NCI-H1930 (cell line): ENCODE data around the gene RABL6.
"Not testable (repeated sequence)": the region's sequence is repeated elsewhere in the genome, so short reads cannot be mapped to it uniquely, and the experiment has no call there.

Experiments
- DNase-seq, 2 experiments: peaks; one replicate each; lab custom pipeline; 2025; lab: John Stamatoyannopoulos, UW

The RABL6 gene

DNA sequence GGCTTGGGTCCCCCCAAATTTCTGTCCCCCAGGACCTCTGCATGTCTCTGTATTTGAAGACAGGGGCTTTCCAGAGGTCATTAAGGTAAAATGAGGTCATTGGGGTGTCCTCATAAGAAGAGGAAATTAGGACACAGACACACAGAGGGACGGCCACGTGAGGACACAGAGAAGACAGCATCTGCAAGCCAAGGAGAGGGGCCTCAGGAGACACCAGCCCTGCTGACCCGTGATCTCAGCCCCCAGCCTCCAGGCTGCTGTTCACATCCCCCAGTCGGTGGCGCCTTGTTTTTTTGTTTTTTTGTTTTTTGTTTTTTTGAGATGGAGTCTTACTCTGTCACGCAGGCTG is 12.8 kb upstream of the RABL6 start:
- no peak for DNase-seq

DNA sequence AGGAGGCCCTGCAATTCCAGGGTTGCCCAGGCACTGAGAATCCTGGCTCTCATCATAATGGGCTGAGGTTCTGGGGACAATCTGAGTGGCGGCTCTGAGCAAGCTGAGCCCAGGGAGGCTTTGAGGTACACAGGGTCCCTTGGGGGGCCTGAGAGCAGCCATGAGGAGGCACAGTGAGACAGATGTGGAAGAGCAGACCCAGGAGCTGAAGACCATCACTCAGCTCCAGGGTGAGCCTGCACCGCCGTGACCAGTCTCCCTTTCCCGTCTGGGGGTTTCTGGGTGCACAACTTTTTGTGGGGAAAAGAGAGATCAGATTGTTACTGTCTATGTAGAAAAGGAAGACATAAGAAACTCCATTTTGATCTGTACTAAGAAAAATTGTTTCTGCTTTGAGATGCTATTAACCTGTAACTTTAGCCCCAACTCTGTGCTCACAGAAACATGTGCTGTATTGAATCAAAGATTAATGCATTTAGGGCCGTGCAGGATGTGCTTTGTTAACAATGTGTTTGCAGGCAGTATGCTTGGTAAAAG is 11.4 kb upstream of the RABL6 start, which contains the start of gene CCDC183:
Gene CCDC183, plus strand, starts transcription at position 101 of the 537 bp plus-strand sequence. Its CDS starts 60 bp downstream, at position 161.
- no peak for DNase-seq

DNA sequence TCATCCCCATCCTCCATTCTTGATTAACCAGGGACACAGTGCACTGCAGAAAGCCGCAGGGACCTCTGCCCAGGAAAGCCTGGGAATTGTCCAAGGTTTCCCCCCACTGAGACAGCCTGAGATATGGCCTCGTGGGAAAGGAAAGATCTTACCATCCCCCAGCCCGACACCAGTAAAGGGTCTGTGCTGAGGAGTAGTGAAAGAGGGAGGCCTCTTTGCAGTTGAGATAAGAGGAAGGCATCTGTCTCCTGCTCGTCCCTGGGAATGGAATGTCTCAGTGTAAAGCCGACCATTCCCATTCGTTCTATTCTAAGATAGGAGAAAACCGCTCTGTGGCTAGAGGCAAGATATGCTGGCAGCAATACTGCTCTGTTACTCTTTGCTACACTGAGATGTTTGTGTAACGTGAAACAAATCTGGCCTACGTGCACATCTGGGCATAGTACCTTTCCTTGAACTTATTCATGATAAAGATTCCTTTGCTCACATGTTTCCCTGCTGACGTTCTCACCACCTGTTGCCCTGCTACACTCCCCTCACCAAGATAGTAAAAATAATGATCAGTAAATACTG is 10.9 kb upstream of the RABL6 start:
- DNase-seq = not testable (repeated sequence)

DNA sequence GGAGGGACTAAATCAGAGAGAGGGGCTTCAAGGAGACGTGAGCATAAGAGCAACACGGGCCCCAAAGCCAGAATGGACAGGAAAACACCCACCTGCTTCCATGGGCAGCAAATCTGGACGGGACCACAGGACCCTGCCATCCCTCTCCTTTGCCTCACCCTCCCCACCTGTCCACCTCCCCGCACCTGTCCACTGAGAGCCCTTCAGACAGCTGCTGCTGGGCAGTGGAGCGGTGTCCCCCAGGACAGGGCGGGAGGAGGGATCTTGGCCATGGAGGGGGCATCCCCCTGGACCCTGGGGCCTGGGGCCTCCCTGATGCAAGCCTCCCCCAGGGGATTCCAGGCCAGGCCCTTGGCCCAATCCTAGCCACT is 9.1 kb upstream of the RABL6 start:
- no peak for DNase-seq

- DNase-seq = no peak
These were observed 8.5 kb upstream of the RABL6 start for GRCh38 chr9:136799079-136799853.

DNA sequence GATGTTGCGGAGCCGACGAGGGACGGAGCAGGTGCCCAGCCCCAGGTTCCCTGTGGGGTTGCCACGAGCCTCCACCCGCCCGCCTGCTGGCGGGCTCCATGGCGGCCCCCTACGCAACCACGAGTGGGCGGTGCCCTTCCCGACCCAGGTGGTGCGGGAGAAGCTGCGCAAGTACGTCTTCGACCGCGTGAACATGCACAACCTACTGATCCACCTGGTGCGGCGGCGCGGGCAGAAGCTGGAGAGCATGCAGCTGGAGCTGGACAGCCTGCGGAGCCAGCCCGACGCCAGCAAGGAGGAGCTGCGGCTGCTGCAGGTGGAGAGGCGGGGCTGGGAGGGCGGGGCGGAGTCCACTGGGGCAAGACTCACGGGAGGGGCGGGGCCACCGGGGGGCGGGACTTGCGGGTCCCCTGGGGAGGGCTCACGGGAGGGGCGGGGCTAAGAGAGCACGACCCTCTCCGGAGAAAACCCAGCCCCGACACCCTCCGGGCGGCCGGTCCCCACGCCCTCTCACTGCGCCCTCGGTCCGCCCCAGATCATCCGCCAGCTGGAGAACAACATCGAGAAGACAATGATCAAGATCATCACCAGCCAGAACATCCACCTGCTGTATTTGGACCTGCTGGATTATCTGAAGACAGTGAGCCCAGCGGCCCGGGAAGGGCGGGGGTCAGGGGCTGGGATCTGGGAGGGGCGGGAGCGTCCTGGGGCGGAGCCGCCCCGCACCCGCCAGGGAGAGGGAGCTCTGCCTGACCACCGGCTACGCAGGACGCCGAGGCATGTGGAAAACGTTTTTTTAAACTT is 7.7 kb upstream of the RABL6 start:
- DNase-seq = peak; percentile 70 to 81

DNA sequence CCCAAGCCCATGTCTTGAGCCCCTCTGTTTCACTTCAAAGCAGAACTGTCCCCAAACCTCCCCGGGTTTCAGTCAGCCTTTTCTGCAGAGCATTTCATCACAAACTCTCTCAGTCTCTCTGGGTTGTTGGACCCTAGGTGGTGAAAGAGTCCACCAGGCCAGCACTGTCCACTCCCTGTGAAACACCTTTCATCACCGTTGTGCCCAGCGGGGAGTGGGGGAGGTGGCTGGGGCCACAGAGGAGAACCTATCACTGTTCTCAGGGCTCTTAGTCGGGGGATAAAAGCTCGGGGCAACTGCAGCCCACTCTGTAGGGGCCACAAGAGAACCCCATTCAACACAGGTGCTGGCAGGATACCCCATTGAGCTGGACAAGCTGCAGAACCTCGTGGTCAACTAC is 5.4 kb upstream of the RABL6 start:
- DNase-seq = no peak

DNA sequence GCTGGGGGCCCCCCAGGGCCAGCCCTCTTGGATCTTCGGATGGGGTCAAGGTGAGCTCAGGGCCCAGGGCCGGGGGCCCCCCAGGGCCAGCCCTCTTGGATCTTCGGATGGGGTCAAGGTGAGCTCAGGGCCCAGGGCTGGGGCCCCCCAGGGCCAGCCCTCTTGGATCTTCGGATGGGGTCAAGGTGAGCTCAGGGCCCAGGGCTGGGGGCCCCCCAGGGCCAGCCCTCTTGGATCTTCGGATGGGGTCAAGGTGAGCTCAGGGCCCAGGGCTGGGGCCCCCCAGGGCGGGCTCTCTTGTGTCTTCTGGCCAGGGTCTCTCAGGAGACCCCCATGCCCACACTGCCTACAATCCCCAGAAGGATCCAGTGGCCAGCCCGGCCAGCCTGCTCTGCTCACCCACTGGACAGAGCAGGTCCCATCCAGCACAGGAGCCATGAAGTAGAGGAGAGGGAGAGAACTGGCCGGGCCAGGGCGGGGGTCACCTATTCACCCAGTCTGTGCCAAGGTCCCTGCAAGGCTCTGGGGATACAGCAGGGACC is 4.7 kb upstream of the RABL6 start:
- not testable (repeated sequence) for DNase-seq

GRCh38 chr9:136803551-136804508 is 3.9 kb upstream of the RABL6 start:
- no peak for DNase-seq

- DNase-seq = no peak
These were observed 3.1 kb upstream of the RABL6 start for GRCh38 chr9:136804509-136805206.

- no peak for DNase-seq
These were observed 2.5 kb upstream of the RABL6 start for GRCh38 chr9:136805207-136805740.

DNA sequence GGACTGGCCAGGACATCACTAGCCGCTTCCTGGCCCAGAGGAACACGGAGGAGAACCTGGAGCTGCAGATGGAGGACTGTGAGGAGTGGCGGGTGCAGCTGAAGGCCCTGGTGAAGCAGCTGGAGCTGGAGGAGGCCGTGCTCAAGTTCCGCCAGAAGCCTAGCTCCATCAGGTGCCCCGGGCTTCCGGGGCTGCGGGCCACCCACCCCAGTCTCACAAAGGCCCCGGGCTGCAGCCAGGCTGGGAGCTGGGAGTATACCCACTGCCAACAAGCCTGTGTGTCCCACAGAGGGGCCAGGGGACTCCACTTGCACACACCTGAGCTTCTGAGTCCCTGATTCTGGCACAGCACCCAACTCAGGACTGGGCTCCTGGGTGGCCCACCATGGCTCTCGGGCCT is 1.7 kb upstream of the RABL6 start:
- no peak for DNase-seq

DNA sequence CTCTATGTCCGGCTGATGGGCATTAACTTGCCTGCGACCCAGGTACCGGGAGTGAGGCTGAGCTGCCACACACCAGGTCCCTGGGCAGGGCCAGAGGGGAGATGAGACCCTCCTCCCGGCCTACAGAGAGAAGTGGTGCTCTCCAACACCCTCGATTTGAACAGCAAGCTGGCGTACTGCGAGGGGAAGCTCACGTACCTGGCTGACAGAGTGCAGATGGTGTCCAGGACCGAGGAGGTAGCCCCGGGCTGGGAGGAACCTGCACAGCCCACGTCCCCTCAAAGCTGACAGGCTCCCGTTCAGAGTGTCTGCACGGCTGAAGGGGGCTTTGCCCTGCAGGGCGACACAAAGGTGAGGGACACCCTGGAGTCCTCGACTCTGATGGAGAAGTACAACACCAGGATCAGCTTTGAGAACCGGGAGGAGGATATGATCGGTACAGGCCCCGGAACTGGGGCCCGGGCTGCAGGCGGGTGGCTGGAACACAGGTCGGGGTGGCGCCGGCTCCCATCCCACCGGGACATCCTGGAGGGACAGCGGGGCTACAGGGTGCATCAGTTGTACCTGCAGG is 1.0 kb upstream of the RABL6 start:
- no peak for DNase-seq

DNA sequence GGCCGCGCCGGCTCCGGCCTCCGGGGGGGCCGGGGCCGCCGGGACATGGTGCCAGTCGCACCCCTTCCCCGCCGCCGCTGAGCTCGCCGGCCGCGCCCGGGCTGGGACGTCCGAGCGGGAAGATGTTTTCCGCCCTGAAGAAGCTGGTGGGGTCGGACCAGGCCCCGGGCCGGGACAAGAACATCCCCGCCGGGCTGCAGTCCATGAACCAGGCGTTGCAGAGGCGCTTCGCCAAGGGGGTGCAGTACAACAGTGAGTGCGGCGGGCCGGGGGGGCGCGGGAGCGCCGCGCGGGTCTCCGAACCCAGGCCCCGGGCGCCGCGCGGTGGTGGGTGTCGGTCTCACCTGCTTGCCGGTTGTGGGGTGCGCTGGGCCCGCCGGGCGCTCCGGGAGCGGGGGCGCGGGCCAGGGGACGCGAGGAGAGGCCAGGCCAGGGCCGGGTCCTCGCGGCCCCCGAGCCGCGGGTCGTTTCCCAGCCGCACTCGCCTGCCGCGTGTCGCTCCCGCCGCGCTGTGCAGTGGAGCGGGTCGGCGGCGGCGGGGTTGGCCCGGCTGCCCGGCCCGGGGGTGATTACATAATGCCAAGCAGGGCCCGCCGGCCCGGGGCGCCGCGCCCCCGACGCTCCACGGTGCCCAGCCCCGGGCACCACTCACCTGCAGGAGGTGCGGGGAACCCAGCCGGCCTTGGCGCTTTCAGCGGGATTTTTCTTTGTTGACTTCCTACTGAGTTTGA is 492 bp downstream of the RABL6 start:
- no peak for DNase-seq

DNA sequence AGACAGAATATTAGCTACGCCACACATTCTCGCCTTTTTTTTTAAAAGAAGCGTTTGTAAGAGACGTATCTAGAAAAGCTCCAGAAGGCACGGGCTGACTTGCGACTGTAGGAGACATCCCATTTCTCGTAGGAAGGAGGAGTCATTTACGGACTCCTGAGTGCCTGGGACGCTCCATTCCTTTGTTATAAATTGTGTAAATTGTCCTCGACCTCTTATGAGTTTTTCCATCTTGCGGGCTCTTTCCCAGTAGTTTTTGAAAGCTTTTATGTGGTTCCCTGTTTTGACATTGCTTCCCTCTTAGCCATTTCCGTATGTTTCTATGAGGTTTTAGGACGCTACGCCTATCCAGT is 1.0 kb downstream of the RABL6 start:
- no peak for DNase-seq

DNA sequence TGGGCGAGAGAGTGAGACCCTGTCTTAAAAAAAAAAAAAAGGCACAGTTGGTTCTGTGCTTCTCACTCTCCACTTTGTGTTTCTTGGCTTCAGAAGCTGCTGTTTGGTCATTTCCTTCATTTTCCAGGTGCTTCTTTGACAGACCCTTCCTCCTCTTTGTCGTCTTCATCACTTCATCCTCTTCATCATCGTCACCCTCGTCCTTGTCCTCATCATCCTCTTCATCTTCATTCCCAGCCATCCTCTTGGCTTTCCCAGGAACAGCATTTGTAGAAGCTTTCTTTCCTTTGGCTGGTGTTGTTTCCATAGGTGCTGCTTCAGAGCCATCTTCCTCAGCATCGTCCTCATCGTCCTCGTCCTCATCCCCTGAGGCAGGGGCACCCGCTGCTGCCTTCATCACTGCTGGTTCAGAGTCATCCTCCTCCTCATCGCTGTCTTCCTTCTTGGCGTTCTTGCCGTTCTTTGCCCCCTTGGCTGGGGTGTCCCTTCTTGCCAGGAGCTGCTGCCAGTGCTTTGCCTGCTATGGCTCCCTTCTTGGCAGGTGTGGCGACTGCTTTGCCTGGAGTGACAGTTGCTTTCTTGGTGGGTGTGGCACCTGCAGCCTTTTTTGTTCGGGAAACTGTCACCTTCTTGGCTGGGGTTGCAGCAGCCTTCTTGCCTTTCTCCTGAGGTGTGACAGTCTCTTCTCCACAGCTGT is 7.1 kb downstream of the RABL6 start:
- DNase-seq = no peak

DNA sequence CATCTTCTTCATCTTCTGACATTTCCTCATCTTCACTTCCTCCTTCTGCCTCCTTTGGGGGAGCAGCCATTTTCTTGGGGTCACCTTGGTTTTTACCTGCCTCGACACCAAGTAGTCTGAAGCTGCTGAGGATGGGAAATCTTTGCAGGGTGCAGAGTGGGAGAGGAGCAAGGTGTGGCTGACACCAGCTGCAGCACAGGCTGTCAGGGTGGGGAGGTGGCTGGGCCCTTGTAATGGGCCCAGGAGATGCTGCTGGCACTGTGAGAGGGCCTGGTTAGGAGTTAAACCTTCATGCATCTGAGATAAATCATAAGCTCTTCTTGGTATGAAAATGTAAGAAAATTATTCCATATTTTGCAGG is 7.7 kb downstream of the RABL6 start:
- no peak for DNase-seq

- DNase-seq = no peak
These were observed 13.4 kb downstream of the RABL6 start for GRCh38 chr9:136820971-136821825.
